Spleen (tissue), 11 donors: ENCODE results near the gene AMMECR1L. TPM values are rescaled to one million over a fixed set of nuclear protein-coding genes. Genes with fewer than 3 reads are reported as not detected.

Experiments used
- DNase-seq: peaks from one replicate; pipeline ENCODE4 v3.0.0-alpha.2; 2020
- H3K27ac ChIP-seq, 8 donors: fragments of 200-600 bp; sonication (generic) in 7 of 8; 1 replicate in 4 of 8; 2 replicates in 4 of 8; pipeline versions ENCODE4 v1.5.0 to v1.8.0; 2016 to 2021; ENCODE audit warnings: inconsistent platforms in 4 of 8, mild to moderate bottlenecking in 4 of 8, moderate library complexity in 1 of 8
- H3K27me3 ChIP-seq, 7 donors: fragments of 200-600 bp; sonication (generic) in 6 of 7; replicated peaks in 1 of 7; 1 replicate in 4 of 7; 2 replicates in 3 of 7; pipeline versions ENCODE4 v1.5.0 to v1.8.0; 2016 to 2021; ENCODE audit warnings: inconsistent platforms in 3 of 7, mild to moderate bottlenecking in 1 of 7
- H3K36me3 ChIP-seq, 6 donors: fragments of 200-600 bp; sonication (generic) in 5 of 6; 1 replicate in 4 of 6; 2 replicates in 2 of 6; pipeline versions ENCODE4 v1.5.0 to v1.8.0; 2016 to 2021; ENCODE audit warnings: inconsistent platforms in 2 of 6
- H3K4me1 ChIP-seq, 6 donors: fragments of 200-600 bp; sonication (generic) in 5 of 6; 1 replicate in 3 of 6; 2 replicates in 3 of 6; pipeline versions ENCODE4 v1.5.0 to v1.8.0; 2016 to 2021; ENCODE audit warnings: inconsistent platforms in 3 of 6
- H3K4me3 ChIP-seq, 8 donors: fragments of 200-600 bp; sonication (generic) in 7 of 8; 1 replicate in 4 of 8; 2 replicates in 4 of 8; pipeline versions ENCODE4 v1.5.0 to v1.8.0; 2016 to 2021; ENCODE audit warnings: inconsistent platforms in 4 of 8, mild to moderate bottlenecking in 4 of 8, moderate library complexity in 2 of 8
- H3K9me3 ChIP-seq, 8 donors: fragments of 200-600 bp; sonication (generic) in 7 of 8; 1 replicate in 4 of 8; 2 replicates in 4 of 8; pipeline versions ENCODE4 v1.5.0 to v1.8.0; 2016 to 2021; ENCODE audit warnings: inconsistent platforms in 4 of 8
- CTCF ChIP-seq, 11 experiments: fragments of 200-600 bp in 7 of 11; fragments of 450-650 bp in 4 of 11; sonication (generic) in 4 of 11; IDR thresholded peaks in 8 of 11; conservative IDR thresholded peaks in 3 of 11; 1 replicate in 7 of 11; 2 replicates in 4 of 11; pipeline versions ENCODE4 v1.4.0 to v1.8.0; 2016 to 2021; ENCODE audit warnings: antibody characterized with exemption in 11 of 11, inconsistent platforms in 4 of 11, mild to moderate bottlenecking in 1 of 11
- POLR2A ChIP-seq, 3 donors: fragments of 450-650 bp; IDR thresholded peaks; one replicate each; pipeline ENCODE4 v1.5.1; 2017; ENCODE audit warnings: antibody characterized with exemption in 3 of 3, mild to moderate bottlenecking in 1 of 3
- POLR2AphosphoS5 ChIP-seq, 3 donors: sonication (generic); formaldehyde crosslinking; IDR thresholded peaks; one replicate each; pipeline ENCODE4 v1.5.1; 2017; ENCODE audit warnings: antibody characterized with exemption in 3 of 3
- WGBS, 5 donors: extraction: QIAGEN DNeasy Blood & Tissue Kit in 3 of 5; methylation state at CpG; one replicate each; pipeline versions ENCODE4 v1.1.5 to v1.1.7; 2013 to 2018; 5-methylcytosine and 5-hydroxymethylcytosine counted together
- intact Hi-C: fragments of 100-400 bp; cut with DNase I; formaldehyde crosslinking; loops from one replicate; pipeline ENCODE4 v1.15.0; 2023; ENCODE audit warnings: low total_unique reads
- polyA plus RNA-seq, 3 donors: library from polyadenylated mRNA; stranded (reverse); fragments of 200-250 nt; gene quantifications; one replicate each; pipeline ENCODE4 v1.2.1, GENCODE V29; 2013
- total RNA-seq, 7 donors: library from RNA; depleted of rRNA in 3 of 7; stranded (reverse); fragments of >200 nt in 3 of 7; fragmentation: NEBNext Ultra II Directional in 4 of 7; extraction: Animal tissue kit (Norgen Biotek cat#: 25700) in 4 of 7; gene quantifications; one replicate each; pipeline versions ENCODE4 v1.1.0 to v1.2.1, GENCODE V29; 2016 to 2021
- donor health status: healthy with polysubstance abuse.
- donor health status: DM: no; HTN: no; CAD: no; lungs with moderate emphysema.
- donor health status: DM: no; HTN: no; CAD: no.
- donor health status: Bipolar disorder and iron deficiency.
- donor health status: healthy.
- donor health status: DM: no; HTN: no; CAD: no.
- donor health status: DM: yes; HTN: yes; CAD: no.

Gene AMMECR1L
- total and polyA plus RNA-seq, 10 donors: 4.8 to 17.2 (median 13.9) TPM

GRCh38 chr2:127853671-127854070 lies 32.1 kb downstream of the AMMECR1L start:
- Histone ChIP-seq H3K4me3 (no peak overlapping the region), H3K36me3 (peaks cover 0 to 50% (median 42%) of the 10 kb centered on the region in 6 donors), H3K4me1 (peaks cover 19 to 60% (median 44%) of the 10 kb centered on the region in 6 donors), H3K9me3 (no peaks in the 10 kb centered on the region), H3K27ac (no peak overlapping the region), H3K27me3 (no peaks in the 10 kb centered on the region)
- 74 to 89% (median 77%) methylated on average over 4 of the region's 4 CpGs for WGBS, 5 donors
- TF ChIP-seq POLR2AphosphoS5 (IDR thresholded peaks at IDR 0.05): no peak
- no peak for TF ChIP-seq POLR2A (IDR thresholded peaks at IDR 0.05)
- TF ChIP-seq CTCF (IDR thresholded peaks at IDR 0.05 in 8 of 11, conservative IDR thresholded peaks at IDR 0.05 in 3 of 11): no peak
- intact Hi-C loops: no loop called here
- no peak for DNase-seq

GRCh38 chr2:127852388-127852787 lies 33.4 kb downstream of the AMMECR1L start:
- no peak overlapping the region for H3K27ac ChIP-seq
- WGBS, 5 donors: 96 to 99% (median 97%) methylated on average over 8 of the region's 8 CpGs
- no peak for TF ChIP-seq POLR2A (IDR thresholded peaks at IDR 0.05)
- TF ChIP-seq POLR2AphosphoS5 (IDR thresholded peaks at IDR 0.05): no peak
- TF ChIP-seq CTCF (IDR thresholded peaks at IDR 0.05 in 8 of 11, conservative IDR thresholded peaks at IDR 0.05 in 3 of 11): no peak
- DNase-seq: no peak
- H3K4me3 ChIP-seq: no peak overlapping the region
- no peaks in the 10 kb centered on the region for H3K9me3 ChIP-seq
- intact Hi-C loops: no loop called here
- no peaks in the 10 kb centered on the region for H3K27me3 ChIP-seq
- peaks cover 14 to 53% (median 38%) of the 10 kb centered on the region in 6 donors for H3K4me1 ChIP-seq
- H3K36me3 ChIP-seq: peaks cover 0 to 63% (median 55%) of the 10 kb centered on the region in 6 donors

GRCh38 chr2:127847931-127848330 lies 37.8 kb downstream of the AMMECR1L start:
- H3K9me3 ChIP-seq: no peaks in the 10 kb centered on the region
- no peak for DNase-seq
- intact Hi-C loops: no loop called here
- WGBS, 5 donors: 76 to 91% (median 86%) methylated on average over 7 of the region's 7 CpGs
- TF ChIP-seq POLR2A (IDR thresholded peaks at IDR 0.05) (no peak), CTCF (IDR thresholded peaks at IDR 0.05 in 8 of 11, conservative IDR thresholded peaks at IDR 0.05 in 3 of 11) (no peak), POLR2AphosphoS5 (IDR thresholded peaks at IDR 0.05) (no peak)
- peaks cover 0 to 93% (median 76%) of the 10 kb centered on the region in 6 donors for H3K36me3 ChIP-seq
- H3K27me3 ChIP-seq: no peaks in the 10 kb centered on the region
- H3K4me1 ChIP-seq: peaks cover 0 to 8% (median 0%) of the 10 kb centered on the region in 6 donors
- no peak overlapping the region for H3K27ac ChIP-seq
- H3K4me3 ChIP-seq: no peak overlapping the region

GRCh38 chr2:127844973-127845372 lies 40.8 kb downstream of the AMMECR1L start:
- H3K4me3 ChIP-seq: no peak overlapping the region
- no peaks in the 10 kb centered on the region for H3K9me3 ChIP-seq
- intact Hi-C loops: no loop called here
- H3K27ac ChIP-seq: no peak overlapping the region
- TF ChIP-seq POLR2AphosphoS5 (IDR thresholded peaks at IDR 0.05) (no peak), POLR2A (IDR thresholded peaks at IDR 0.05) (no peak), CTCF (IDR thresholded peaks at IDR 0.05 in 8 of 11, conservative IDR thresholded peaks at IDR 0.05 in 3 of 11) (no peak)
- no peak for DNase-seq
- H3K4me1 ChIP-seq: no peaks in the 10 kb centered on the region
- H3K36me3 ChIP-seq: peaks cover 0 to 64% (median 55%) of the 10 kb centered on the region in 6 donors
- no peaks in the 10 kb centered on the region for H3K27me3 ChIP-seq
- 86 to 92% (median 87%) methylated on average over 4 of the region's 4 CpGs for WGBS, 5 donors
